K562 (cell line): Measurements from ENCODE around the gene NMRK2. TPM values are rescaled to one million over a fixed set of nuclear protein-coding genes. Genes with fewer than 3 reads are reported as not detected.
A peak's percentile ranks its signal among the peaks of the same experiment; 100 is the strongest.

Source experiments
- ATAC-seq: fragments of 200-7000 bp; cut with Tn5 transposase; 3 replicates; pipeline ENCODE4 v1.9.1; 2020; ENCODE audit warnings: moderate library complexity
- BruUV-seq: library from RNA; stranded (reverse); fragments of 400-500 nt; replicated peaks from 2 replicates; lab custom pipeline; 2021; lab: Mats Ljungman, UMichigan
- CTCF ChIA-PET: fragments of 300-600 bp; formaldehyde crosslinking; extraction: SDS; loops from one replicate; lab custom pipeline; 2021; ENCODE audit warnings: low intra/inter-chr PET ratio; lab: Yijun Ruan, JAX
- POLR2A ChIA-PET: fragments of 300-600, 350-650 bp; sonication (Branson Sonifier 250); formaldehyde crosslinking; extraction: SDS; loops from one replicate; lab custom pipeline; 2021; ENCODE audit warnings: antibody characterized with exemption, inconsistent platforms; lab: Yijun Ruan, JAX
- DNase-seq, 4 experiments: peaks; one replicate each; pipeline versions ENCODE4 v3.0.0 to v3.0.0-alpha.2; 2011 to 2018; ENCODE audit warnings: low spot score in 3 of 4, mixed read lengths in 3 of 4; ENCODE audit errors: extremely low read depth in 1 of 4
- FAIRE-seq: peaks from 2 replicates; lab custom pipeline; 2011; peaks lifted over from hg19 to GRCh38; lab: Jason Lieb, UNC
- H2AFZ ChIP-seq: 2 replicates; pipeline ENCODE4 v1.6.0; 2011; ENCODE audit warnings: low read depth, low read length, control low read depth, inconsistent platforms
- H3K27ac ChIP-seq: fragments of 200-600 bp; 3 replicates; pipeline ENCODE4 v1.8.0; 2011; ENCODE audit warnings: low read depth, mild to moderate bottlenecking, control low read depth, inconsistent platforms, low read length, moderate library complexity, mixed read lengths; ENCODE audit errors: extremely low read depth
- H3K27me3 ChIP-seq, 2 experiments: fragments of 300-600 bp in 1 of 2; 2 replicates in 1 of 2; 3 replicates in 1 of 2; pipeline versions ENCODE4 v1.6.0 to v1.8.0; 2011; ENCODE audit warnings: inconsistent platforms in 2 of 2, low read length in 2 of 2, mild to moderate bottlenecking in 1 of 2, mixed read lengths in 1 of 2, moderate library complexity in 1 of 2; ENCODE audit not compliant: control insufficient read depth in 2 of 2, insufficient read depth in 2 of 2
- H3K36me3 ChIP-seq: fragments of 300-600 bp; 3 replicates; pipeline ENCODE4 v1.8.0; 2011; ENCODE audit warnings: mild to moderate bottlenecking, low read length, inconsistent platforms; ENCODE audit not compliant: control insufficient read depth, insufficient read depth
- H3K4me1 ChIP-seq, 2 experiments: fragments of 200-600 bp in 1 of 2; replicated peaks in 1 of 2; 2 replicates in 1 of 2; 3 replicates in 1 of 2; pipeline versions ENCODE4 v1.5.1 to v1.8.0; 2011; ENCODE audit warnings: inconsistent platforms in 2 of 2, low read length in 2 of 2, mild to moderate bottlenecking in 1 of 2, mixed read lengths in 1 of 2, moderate library complexity in 1 of 2; ENCODE audit not compliant: control insufficient read depth in 2 of 2, insufficient read depth in 2 of 2
- H3K4me2 ChIP-seq: 2 replicates; pipeline ENCODE4 v1.6.1; 2011; ENCODE audit warnings: low read length, control low read depth, inconsistent platforms, mixed read lengths; ENCODE audit not compliant: insufficient read depth
- H3K4me3 ChIP-seq: fragments of 200-600 bp; sonication (generic), shearing (Covaris generic); 2 replicates; pipeline ENCODE4 v1.5.1; 2016; ENCODE audit warnings: control low read depth, inconsistent platforms
- H3K79me2 ChIP-seq: fragments of 200-600 bp; 3 replicates; pipeline ENCODE4 v1.8.0; 2011; ENCODE audit warnings: low read length, inconsistent platforms; ENCODE audit not compliant: control insufficient read depth, insufficient read depth
- H3K9ac ChIP-seq, 2 experiments: 2 replicates each; pipeline versions ENCODE4 v1.6.0 to v1.6.1; 2011; ENCODE audit warnings: low read depth in 2 of 2, low read length in 2 of 2, control low read depth in 1 of 2, inconsistent platforms in 1 of 2, mild to moderate bottlenecking in 1 of 2, mixed read lengths in 1 of 2; ENCODE audit not compliant: insufficient read depth in 1 of 2
- H3K9me1 ChIP-seq: one replicate; pipeline ENCODE4 v1.6.0; 2011; ENCODE audit warnings: inconsistent platforms, mild to moderate bottlenecking, low read length, moderate library complexity; ENCODE audit not compliant: control insufficient read depth, insufficient read depth
- H3K9me3 ChIP-seq: replicated peaks from 2 replicates; pipeline ENCODE4 v1.5.1; 2011; ENCODE audit warnings: low read depth, low read length, inconsistent platforms; ENCODE audit not compliant: control insufficient read depth, insufficient read depth
- H4K20me1 ChIP-seq: replicated peaks from 2 replicates; pipeline ENCODE4 v1.6.1; 2011; ENCODE audit warnings: low read length, inconsistent platforms, mixed read lengths; ENCODE audit not compliant: control insufficient read depth, insufficient read depth
- ASH1L ChIP-seq: fragments of 450-650 bp; IDR thresholded peaks from 2 replicates; pipeline ENCODE4 v1.6.1; 2018; ENCODE audit warnings: borderline replicate concordance, mild to moderate bottlenecking, low read depth; ENCODE audit not compliant: partially characterized antibody
- CBFA2T3 ChIP-seq: fragments of 450-650 bp; IDR thresholded peaks from 2 replicates; pipeline ENCODE4 v1.6.1; 2017
- CBX3 ChIP-seq, 2 experiments: IDR thresholded peaks; 1 replicate in 1 of 2; 2 replicates in 1 of 2; pipeline ENCODE4 v1.6.1; 2012; ENCODE audit warnings: inconsistent platforms in 2 of 2, low read length in 2 of 2, borderline replicate concordance in 1 of 2, control low read depth in 1 of 2
- CTCFL ChIP-seq: IDR thresholded peaks from 2 replicates; pipeline ENCODE4 v1.6.1; 2011; ENCODE audit warnings: borderline replicate concordance, low read depth, mild to moderate bottlenecking, moderate library complexity, low read length; ENCODE audit not compliant: insufficient read depth, poor library complexity, severe bottlenecking
- EHMT2 ChIP-seq: fragments of 450-650 bp; IDR thresholded peaks from 2 replicates; pipeline ENCODE4 v1.6.1; 2018; ENCODE audit warnings: antibody characterized with exemption
- HBP1 ChIP-seq: fragments of 450-650 bp; formaldehyde crosslinking; IDR thresholded peaks from 2 replicates; pipeline ENCODE4 v1.4.0; 2022; ENCODE audit warnings: missing genetic modification characterization
- SUPT5H ChIP-seq: fragments of 450-650 bp; IDR thresholded peaks from 2 replicates; pipeline ENCODE4 v1.6.1; 2016
- TRIM28 ChIP-seq: fragments of 450-650 bp; IDR thresholded peaks from 2 replicates; pipeline ENCODE4 v1.6.1; 2017
- ZNF41 ChIP-seq: fragments of 250-450 bp; sonication (Bioruptor Pico); conservative IDR thresholded peaks from 2 replicates; pipeline ENCODE4 v1.4.0; 2020; ENCODE audit warnings: mild to moderate bottlenecking
- in situ Hi-C: fragments of 300-500 bp; cut with MboI; formaldehyde crosslinking; loops from 4 replicates; pipeline ENCODE4 v1.15.0; 2018; ENCODE audit warnings: inconsistent platforms, mixed read lengths
- intact Hi-C: fragments of 100-400 bp; cut with micrococcal nuclease; formaldehyde crosslinking; loops from 2 replicates; pipeline ENCODE4 v1.14.2; 2022
- polyA plus RNA-seq, 8 experiments: library from polyadenylated mRNA; depleted of rRNA in 4 of 8; stranded (reverse) in 5 of 8; unstranded in 3 of 8; fragments of >200 nt; fragmentation: Nextera tagmentation in 2 of 8; fragmentation: Illumina TruSeq in 1 of 8; extraction: Ambion mirVana in 2 of 8; extraction: Trizol in 1 of 8; gene quantifications; 2 replicates each; pipeline versions ENCODE4 v1.2.1 to v1.2.3, GENCODE V29; 2011 to 2014; ENCODE audit warnings: inconsistent platforms in 1 of 8, missing spikeins in 1 of 8
- total RNA-seq, 7 experiments: library from RNA; depleted of rRNA in 6 of 7; stranded (reverse); fragments of >200 nt in 6 of 7; fragmentation: Illumina TruSeq in 2 of 7; extraction: Trizol in 2 of 7; gene quantifications; 2 replicates each; pipeline versions ENCODE4 v1.2.1 to v1.2.3, GENCODE V29; 2011 to 2021; ENCODE audit warnings: low replicate concordance in 1 of 7

NMRK2 gene
- total and polyA plus RNA-seq, 9 of the 15 experiments (the other 6 are each of a cell fraction or from before 2014, with no cell fraction given), result not detected

GRCh38 chr19:3923096-3923758, 9.6 kb upstream of the NMRK2 start:
- no peak overlapping the region for H3K4me3 ChIP-seq
- BruUV-seq, result no TSS peak
- FAIRE-seq, result no peak
- ChIA-PET CTCF (no interaction called here), POLR2A (no interaction called here)
- no peak for ATAC-seq
- H3K9me3 ChIP-seq, result peaks cover 10% of the 10 kb centered on the region
- H3K9me1 ChIP-seq, result no peaks in the 10 kb centered on the region
- no peak overlapping the region for H2AFZ ChIP-seq
- H3K9ac ChIP-seq, result no peak overlapping the region
- intact Hi-C loops (no loop called here), in situ Hi-C loops (no loop called here)
- H3K4me2 ChIP-seq, result no peak overlapping the region
- H3K27me3 ChIP-seq, result peaks cover 23 to 49% of the 10 kb centered on the region in 2 experiments; a peak in 3 of 5 replicates
- TF ChIP-seq CTCFL (no peak), CBFA2T3 (no peak), CBX3 (IDR thresholded peaks at IDR 0.05; ENCODE audit: borderline replicate concordance in 1 of 2, low read length in 2 of 2) (0 out of 3 replicates have a peak, but pooled peaks of 1 of the 2 experiments have one; percentile 31), SUPT5H (no peak), ZNF41 (peak; percentile 99), EHMT2 (peak; percentile 74), HBP1 (CRISPR knock-in tag) (no peak), TRIM28 (peak; percentile 72; the same call in 1 of the 2 replicates), ASH1L (no peak)
- no peaks in the 10 kb centered on the region for H3K79me2 ChIP-seq
- no peaks in the 10 kb centered on the region for H3K36me3 ChIP-seq
- H3K4me1 ChIP-seq, result peaks cover 0 to 5% of the 10 kb centered on the region in 2 experiments; a peak in 2 of 5 replicates
- H3K27ac ChIP-seq, result no peak overlapping the region
- no peak for DNase-seq
- no peaks in the 10 kb centered on the region for H4K20me1 ChIP-seq
